Stimulated activated CD8-positive, alpha-beta memory T cell treated with anti-CD3 and anti-CD28 coated beads, Interleukin-7, amount 100 ng/mL, for 24 hours (primary cell): ENCODE measurements around the gene CHST11.

Experiments used
- DNase-seq: peaks from one replicate; pipeline ENCODE4 v3.0.0-alpha.2; 2020; ENCODE audit warnings: low read depth

The CHST11 gene

GRCh38 chr12:104673696-104674482 lies 217.1 kb downstream of the CHST11 start:
- no peak for DNase-seq

- DNase-seq = no peak
Observed at GRCh38 chr12:104676636-104677035, 219.9 kb downstream of the CHST11 start.

DNA sequence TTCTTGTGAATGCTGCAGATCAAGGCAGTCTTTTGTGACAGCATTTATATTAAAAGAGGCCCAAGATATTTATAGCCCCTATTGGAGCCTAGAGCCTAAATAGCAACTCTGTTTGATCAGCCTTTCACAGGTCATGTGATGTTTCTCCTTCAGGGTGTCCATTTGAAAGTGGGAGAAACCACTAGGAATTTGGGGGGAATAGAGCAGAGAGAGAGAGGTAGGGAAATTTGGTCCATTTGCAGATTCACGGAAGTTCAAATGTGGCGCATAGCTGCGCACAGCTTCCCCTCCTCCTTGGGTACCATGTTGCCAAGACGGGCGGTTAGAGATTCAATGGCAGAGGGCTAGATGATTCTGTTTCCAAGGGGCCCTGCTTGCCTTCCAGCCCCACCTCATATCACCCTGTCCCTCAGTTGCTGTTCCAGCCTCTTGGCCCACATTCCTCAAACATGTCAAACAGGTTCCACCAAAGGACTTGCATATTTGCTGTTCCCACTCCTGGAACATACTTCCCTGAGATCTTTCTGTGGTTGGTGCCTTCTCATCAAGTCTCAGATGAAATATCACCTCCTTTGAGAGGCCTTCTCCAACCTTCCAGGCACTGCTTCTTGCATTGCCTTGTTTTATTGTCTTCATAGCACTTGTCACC lies 220.8 kb downstream of the CHST11 start:
- DNase-seq = no peak

GRCh38 chr12:104680070-104680469 lies 223.3 kb downstream of the CHST11 start:
- DNase-seq = no peak

DNA sequence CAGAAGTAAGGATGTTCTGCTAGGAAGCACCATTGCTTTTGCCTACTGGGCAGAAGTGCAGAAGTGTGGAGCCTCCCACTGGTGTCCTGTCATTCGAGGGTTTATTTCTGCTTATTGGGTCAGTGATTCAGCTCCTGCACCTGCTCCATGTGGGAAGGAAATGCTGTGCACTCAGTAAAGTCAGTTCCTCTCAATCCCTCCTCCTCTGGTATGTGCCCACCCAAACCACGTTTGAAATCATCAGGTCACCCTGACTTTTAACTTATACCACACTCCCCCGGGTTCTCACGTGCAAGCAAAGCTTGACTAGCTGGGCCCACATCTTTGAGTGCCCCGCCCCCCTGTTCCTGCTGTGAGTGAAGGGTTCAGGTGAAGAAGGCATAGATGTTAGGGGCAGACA lies 223.7 kb downstream of the CHST11 start:
- DNase-seq = no peak

DNA sequence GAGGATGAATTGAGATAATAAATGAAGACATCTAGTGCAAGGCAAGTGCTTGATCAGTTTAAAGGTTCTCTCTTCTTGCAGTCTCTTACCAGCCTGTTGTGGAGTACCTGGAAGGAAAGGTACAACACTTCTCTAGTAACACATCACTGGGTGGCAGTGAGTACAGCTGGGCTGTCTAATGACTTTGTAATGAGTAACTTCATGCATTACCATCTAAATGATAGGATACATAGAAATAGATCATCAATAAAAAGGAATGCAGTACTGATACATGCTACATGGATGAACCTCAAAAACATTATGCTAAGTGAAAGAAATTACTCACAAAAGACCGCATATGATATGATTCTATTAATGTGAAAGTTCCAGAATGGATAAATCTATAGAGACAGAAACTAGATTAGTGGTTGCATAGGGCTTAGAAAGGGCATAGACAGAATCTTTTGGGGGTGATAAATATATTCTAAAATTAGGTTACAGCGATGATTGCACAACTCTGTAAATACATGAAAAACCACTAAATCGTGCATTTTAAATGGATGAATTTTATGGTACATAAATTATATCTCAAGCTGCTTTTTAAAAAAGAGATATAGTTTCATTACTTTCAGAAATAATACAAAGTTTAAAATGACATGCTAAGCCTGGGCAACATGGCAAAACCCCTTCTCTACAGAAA lies 224.4 kb downstream of the CHST11 start:
- DNase-seq = no peak

- no peak for DNase-seq
Observed at GRCh38 chr12:104682790-104683279, 226.1 kb downstream of the CHST11 start.

- no peak for DNase-seq
Observed at GRCh38 chr12:104683831-104684503, 227.2 kb downstream of the CHST11 start.

DNA sequence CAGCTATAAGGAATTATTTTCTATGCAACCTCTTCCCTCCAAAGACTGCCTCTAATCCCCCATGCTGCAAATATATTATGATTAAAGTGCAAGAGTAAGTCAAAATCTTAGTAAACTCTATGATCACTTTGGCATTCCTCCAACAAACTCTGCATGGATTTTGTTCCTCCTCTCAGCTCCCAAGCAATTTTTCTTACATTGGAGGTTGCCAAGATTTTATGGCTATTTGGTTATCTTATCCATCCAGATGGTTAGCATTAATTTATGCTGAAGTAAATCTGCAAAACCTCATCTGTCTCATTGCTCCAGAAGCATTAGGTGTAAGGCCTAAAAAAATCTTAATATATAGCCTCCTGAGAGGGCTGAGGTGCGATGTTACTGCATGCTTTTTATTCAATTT lies 228.1 kb downstream of the CHST11 start:
- DNase-seq = no peak

- no peak for DNase-seq
Observed at GRCh38 chr12:104685366-104685765, 228.6 kb downstream of the CHST11 start.

DNA sequence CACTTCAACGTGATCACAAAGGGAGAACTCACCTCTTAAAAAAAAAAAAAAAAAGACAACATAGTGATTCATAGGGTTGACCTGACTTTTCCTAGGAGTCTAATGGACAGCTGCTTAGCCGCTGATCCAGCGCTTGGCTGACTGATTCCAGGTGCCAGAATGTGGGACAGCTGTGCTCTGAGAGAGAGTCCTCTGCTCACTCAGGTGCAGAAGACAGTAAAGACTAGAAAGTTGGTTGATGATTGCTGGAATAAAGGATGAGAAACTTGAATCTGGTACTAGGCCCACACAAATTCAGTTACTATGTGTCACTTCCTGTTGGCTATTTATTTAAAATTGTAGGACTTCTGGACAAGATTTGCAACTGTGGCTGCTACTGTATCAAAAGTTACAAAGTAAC lies 229.4 kb downstream of the CHST11 start:
- DNase-seq = no peak

- DNase-seq = no peak
Observed at GRCh38 chr12:104687823-104688573, 231.2 kb downstream of the CHST11 start.

DNA sequence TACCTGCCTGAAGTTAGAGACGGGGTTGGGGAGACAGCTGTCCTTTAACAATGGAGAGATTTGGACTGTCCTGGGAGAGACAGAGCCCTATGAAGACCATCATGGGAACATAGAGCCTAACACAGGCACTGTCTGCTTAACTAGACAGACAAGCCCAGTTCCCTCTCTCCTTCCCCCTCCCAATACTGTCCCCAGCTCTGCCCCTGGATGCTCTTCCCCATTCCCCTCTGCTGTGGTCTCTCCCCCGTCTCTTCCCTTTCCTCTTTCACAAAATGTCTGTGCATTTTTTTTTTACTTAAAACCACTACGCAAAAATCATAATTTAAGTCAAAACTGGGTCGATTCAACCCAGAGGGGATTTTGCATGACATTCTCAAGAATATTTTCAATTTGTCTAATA lies 232.9 kb downstream of the CHST11 start:
- no peak for DNase-seq

- no peak for DNase-seq
Observed at GRCh38 chr12:104691721-104692556, 235.2 kb downstream of the CHST11 start.

DNA sequence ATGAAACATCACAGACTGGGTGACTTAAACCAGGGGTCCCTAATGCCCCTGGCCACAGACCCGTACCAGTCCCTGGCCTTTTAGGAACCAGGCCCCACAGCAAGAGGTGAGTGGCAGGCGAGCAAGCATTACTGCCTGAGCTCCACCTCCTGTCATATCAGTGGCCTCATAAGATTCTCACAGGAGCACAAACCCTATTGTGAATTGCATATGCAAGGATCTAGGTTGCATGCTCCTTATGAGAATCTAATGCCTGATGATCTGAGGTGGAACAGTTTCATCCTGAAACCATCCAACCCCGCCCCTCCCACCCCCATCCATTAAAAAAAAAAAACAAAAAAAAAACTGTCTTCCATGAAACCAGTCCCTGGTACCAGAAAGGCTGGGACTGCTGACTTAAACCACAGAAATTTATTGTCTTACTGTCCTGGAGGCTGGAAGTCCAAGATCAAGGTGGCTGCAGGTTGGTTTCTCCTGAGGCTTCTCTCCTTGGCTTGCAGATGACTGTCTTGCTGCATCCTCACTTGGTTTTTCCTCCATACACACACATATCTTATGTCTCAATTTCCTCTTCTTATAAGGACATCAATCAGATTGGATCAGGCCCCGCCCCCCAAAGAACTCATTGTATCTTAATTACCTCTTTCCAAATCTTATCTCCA lies 235.9 kb downstream of the CHST11 start:
- no peak for DNase-seq

DNA sequence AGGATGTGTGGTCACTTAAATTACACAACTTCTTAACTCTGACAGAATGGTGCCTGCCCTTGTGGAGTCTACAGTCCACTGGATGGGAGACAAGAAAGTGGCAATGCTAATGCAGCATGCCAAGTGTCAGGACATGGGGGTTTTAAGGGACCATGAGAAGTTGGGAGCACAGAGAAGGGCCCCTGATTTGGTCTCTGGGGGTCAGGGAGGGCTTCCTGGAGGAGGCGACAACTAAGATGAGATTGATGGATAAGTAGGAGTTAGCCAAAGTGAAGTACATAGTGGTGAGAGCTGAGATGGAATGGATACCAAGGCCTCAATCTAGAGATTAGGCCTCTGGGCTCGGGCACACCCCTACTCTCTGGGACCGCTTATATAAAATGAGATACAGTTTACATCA lies 236.7 kb downstream of the CHST11 start:
- no peak for DNase-seq

DNA sequence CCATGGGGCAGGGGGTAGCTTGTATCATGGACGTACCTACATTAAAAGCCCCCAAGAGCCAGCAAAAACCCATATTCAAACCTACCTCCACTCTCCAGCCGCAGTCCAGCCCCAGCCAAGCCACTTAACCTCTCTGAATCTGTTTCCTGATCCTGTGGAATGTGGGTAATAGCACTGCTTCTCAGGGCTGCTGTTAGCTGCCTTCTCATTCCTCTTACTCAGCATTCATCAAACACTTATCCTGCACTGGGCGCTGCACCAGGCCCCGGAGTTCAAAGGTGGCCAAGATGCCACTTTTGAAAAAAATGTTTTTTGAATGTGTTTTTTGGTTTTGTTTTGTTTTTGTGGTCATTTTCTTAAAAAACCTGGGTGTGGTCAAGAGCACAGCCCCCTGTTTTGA lies 237.4 kb downstream of the CHST11 start:
- DNase-seq = no peak

- DNase-seq = no peak
Observed at GRCh38 chr12:104694711-104695110, 238.0 kb downstream of the CHST11 start.

DNA sequence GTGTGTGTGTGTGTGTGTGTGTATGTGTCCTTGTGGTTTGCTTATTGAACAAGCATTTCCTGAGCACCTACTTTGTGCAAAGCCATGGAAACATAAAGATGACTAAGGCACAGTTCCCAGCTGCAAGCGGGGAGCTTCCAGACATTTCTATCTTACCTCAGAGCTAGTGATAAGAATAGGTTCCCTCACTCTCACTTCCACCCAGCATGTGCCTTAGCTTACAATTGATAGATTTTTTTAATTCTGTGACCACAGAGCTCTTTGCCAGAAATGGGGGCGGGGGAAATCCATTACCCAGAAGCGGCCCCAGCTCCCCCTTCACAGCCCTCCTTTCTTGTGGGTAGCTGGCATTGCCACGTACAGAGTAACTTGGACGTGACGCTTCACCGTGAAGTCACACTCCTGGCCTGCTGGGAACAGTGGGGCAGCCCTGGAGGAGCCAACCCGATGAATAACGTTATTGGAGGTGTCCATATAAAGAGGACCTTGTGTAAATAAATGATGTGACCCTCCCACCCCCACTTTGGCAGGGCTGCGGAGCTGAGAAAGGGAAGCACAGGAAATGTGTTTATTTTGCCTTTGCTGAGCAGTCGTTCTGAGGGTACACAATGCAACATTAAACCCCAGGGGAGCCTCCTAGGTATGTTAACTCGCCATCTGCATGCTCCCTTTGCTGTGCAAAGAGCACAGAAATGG lies 238.9 kb downstream of the CHST11 start:
- peak; percentile 56 for DNase-seq

DNA sequence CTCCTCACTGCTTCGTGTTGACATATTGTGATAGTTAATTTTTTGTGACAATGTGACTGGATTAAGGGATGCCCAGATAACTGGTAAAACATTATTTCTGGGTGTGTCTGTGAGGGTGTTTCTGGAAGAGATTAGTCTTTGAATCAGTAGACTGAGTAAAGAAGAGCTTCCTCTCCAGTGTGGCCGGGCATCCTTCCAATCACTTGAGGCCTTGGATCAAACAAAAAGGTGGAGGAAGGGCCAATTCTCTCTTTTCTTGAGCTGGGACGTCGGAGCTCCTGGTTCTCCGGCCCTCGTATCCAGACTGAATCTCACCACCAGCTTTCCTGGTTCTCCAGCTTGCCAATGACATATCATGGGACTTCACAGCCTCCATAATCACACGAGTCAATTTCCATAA lies 240.4 kb downstream of the CHST11 start:
- DNase-seq = no peak
